Naive thymus-derived CD4-positive, alpha-beta T cell (primary cell): ENCODE data around the gene TSHZ2. TPM values are rescaled to one million over a fixed set of nuclear protein-coding genes. Genes with fewer than 3 reads are reported as not detected.

Source experiments
- ATAC-seq: fragments of 150-1000 bp; cut with Tn5 transposase; 2 replicates; pipeline ENCODE4 v1.10.0; 2021; ENCODE audit warnings: mild to moderate bottlenecking, moderate library complexity
- CTCF ChIA-PET: fragments of 350-600 bp; sonication (Branson Sonifier 250); formaldehyde crosslinking; loops from one replicate; lab custom pipeline; 2021; ENCODE audit warnings: antibody characterized with exemption; lab: Charles Lee
- POLR2A ChIA-PET: fragments of 350-600 bp; sonication (Branson Sonifier 250); formaldehyde crosslinking; loops from one replicate; lab custom pipeline; 2021; ENCODE audit warnings: antibody characterized with exemption, inconsistent platforms; lab: Charles Lee
- DNase-seq, 9 donors: peaks; one replicate each; pipeline versions ENCODE4 v3.0.0 to v3.0.0-alpha.2; 2020 to 2022; ENCODE audit warnings: mixed read lengths in 1 of 9
- H3K27ac ChIP-seq: one replicate; pipeline ENCODE4 v1.7.0; 2013; ENCODE audit warnings: mild to moderate bottlenecking, low read depth, low read length, moderate library complexity
- H3K27me3 ChIP-seq, 2 donors: one replicate each; pipeline ENCODE4 v1.7.0; 2013; ENCODE audit warnings: low read length in 2 of 2, mild to moderate bottlenecking in 2 of 2, moderate library complexity in 2 of 2; ENCODE audit not compliant: control insufficient read depth in 2 of 2, insufficient read depth in 2 of 2
- H3K36me3 ChIP-seq, 3 experiments: 1 replicate in 2 of 3; 2 replicates in 1 of 3; pipeline ENCODE4 v1.7.0; 2013; ENCODE audit warnings: low read length in 3 of 3, mild to moderate bottlenecking in 3 of 3, moderate library complexity in 1 of 3; ENCODE audit not compliant: insufficient read depth in 3 of 3, control insufficient read depth in 2 of 3
- H3K4me1 ChIP-seq, 2 donors: one replicate each; pipeline ENCODE4 v1.7.0; 2013; ENCODE audit warnings: low read length in 2 of 2, mild to moderate bottlenecking in 2 of 2, moderate library complexity in 1 of 2; ENCODE audit not compliant: control insufficient read depth in 2 of 2, insufficient read depth in 2 of 2
- H3K4me3 ChIP-seq: 2 replicates; pipeline ENCODE4 v1.7.0; 2013; ENCODE audit warnings: mild to moderate bottlenecking, low read length
- H3K9me3 ChIP-seq, 3 experiments: 1 replicate in 2 of 3; 2 replicates in 1 of 3; pipeline ENCODE4 v1.7.0; 2013; ENCODE audit warnings: low read length in 3 of 3; ENCODE audit not compliant: control insufficient read depth in 2 of 3
- H3K27ac Mint-ChIP-seq, 9 donors: one replicate each; pipeline ENCODE4 v1.8.0; 2020 to 2022; ENCODE audit warnings: mixed read lengths in 9 of 9, mild to moderate bottlenecking in 8 of 9, moderate library complexity in 5 of 9, inconsistent platforms in 2 of 9
- H3K27me3 Mint-ChIP-seq, 5 donors: one replicate each; pipeline ENCODE4 v1.8.0; 2021 to 2022; ENCODE audit warnings: mixed read lengths in 5 of 5, mild to moderate bottlenecking in 1 of 5
- H3K36me3 Mint-ChIP-seq, 5 donors: one replicate each; pipeline ENCODE4 v1.8.0; 2020 to 2022; ENCODE audit warnings: mixed read lengths in 5 of 5, mild to moderate bottlenecking in 3 of 5, inconsistent platforms in 1 of 5
- H3K4me1 Mint-ChIP-seq, 7 donors: one replicate each; pipeline ENCODE4 v1.8.0; 2020 to 2022; ENCODE audit warnings: mixed read lengths in 7 of 7, mild to moderate bottlenecking in 3 of 7, inconsistent platforms in 1 of 7
- H3K4me3 Mint-ChIP-seq, 10 donors: one replicate each; pipeline ENCODE4 v1.8.0; 2020 to 2022; ENCODE audit warnings: mild to moderate bottlenecking in 10 of 10, mixed read lengths in 10 of 10, moderate library complexity in 6 of 10, inconsistent platforms in 2 of 10
- H3K9me3 Mint-ChIP-seq, 11 donors: one replicate each; pipeline ENCODE4 v1.8.0; 2020 to 2022; ENCODE audit warnings: mixed read lengths in 11 of 11, mild to moderate bottlenecking in 4 of 11, inconsistent platforms in 1 of 11, moderate library complexity in 1 of 11
- intact Hi-C, 2 donors: fragments of 100-400 bp; cut with micrococcal nuclease; formaldehyde crosslinking; loops; one replicate each; pipeline ENCODE4 v1.15.1; 2023
- polyA plus RNA-seq, 2 donors: library from polyadenylated mRNA; unstranded; fragments of 300-500 nt; fragmentation: Illumina TruSeq; gene quantifications; one replicate each; pipeline ENCODE4 v1.2.3, GENCODE V29; 2021
- total RNA-seq, 6 experiments: library from RNA in 5 of 6; stranded (reverse) in 5 of 6; gene quantifications; 1 replicate in 5 of 6; 2 replicates in 1 of 6; pipeline ENCODE4 v1.2.3 and lab custom pipeline; 2021 to 2026

Gene TSHZ2
- total and polyA plus RNA-seq, 7 experiments from 2014 or later, result 6.0 to 84.5 (median 42.5) TPM

DNA sequence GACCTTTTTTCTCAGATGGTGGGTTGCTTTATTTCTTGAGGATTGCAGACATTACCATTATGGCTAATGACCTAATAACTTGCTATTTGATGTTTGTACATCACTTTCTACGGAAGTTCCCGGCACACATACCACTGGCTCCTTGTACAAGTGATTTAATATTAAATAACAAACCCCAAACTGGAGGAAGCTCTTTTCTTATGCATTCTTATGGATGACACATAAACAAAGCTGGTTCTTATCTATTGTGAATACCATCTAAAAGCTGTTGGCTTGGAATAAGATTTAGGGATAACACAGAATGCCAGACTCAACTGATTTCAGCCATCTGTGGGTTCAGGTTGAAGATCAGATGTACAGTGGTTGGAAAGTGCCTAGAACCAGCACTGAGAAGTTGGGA is 272.6 kb downstream of the TSHZ2 start:
- H3K27ac Mint-ChIP-seq, result peak overlapping the region in 1 of 9 donors; percentile 46
- POLR2A ChIA-PET, result interaction anchor here (0.9 kb wide), 1 partner anchor 17 kb away, joined by 3 read pairs; no protein-coding TSS in a partner anchor
- peaks cover 0 to 2% (median 0%) of the 10 kb centered on the region in 11 donors for H3K9me3 Mint-ChIP-seq

DNA sequence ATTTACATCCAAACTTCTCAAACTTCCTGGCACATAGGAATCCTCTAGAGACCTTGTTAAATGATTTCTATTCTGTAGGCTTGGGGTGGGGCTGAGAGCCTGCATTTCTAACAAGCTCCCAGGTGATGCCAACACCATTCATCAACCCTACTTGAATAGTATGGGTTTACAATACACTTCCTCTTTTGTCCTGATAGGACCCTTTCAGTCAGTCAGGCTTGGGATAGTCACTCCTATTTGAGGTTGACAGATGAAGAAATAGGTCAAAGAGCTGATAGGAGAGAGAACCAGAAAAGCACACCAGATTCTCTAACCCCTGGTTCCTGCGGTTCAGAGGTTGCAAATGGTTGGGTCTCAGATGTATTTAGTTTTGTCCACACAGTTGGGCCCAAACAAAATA is 273.4 kb downstream of the TSHZ2 start:
- ChIA-PET CTCF (no interaction called here), POLR2A (no interaction called here)
- ATAC-seq, result no peak
- H3K27ac Mint-ChIP-seq, result no peak overlapping the region
- H3K4me1 Mint-ChIP-seq, result peaks cover 0 to 33% (median 0%) of the 10 kb centered on the region in 7 donors
- Histone ChIP-seq H3K4me3 (no peak overlapping the region), H3K4me1 (no peaks in the 10 kb centered on the region), H3K9me3 (no peaks in the 10 kb centered on the region), H3K27ac (no peak overlapping the region), H3K36me3 (no peaks in the 10 kb centered on the region), H3K27me3 (no peaks in the 10 kb centered on the region)
- intact Hi-C loops, result no loop called here
- peaks cover 3 to 21% (median 5%) of the 10 kb centered on the region in 5 donors for H3K36me3 Mint-ChIP-seq
- DNase-seq, result no peak
- peaks cover 0 to 2% (median 0%) of the 10 kb centered on the region in 11 donors for H3K9me3 Mint-ChIP-seq
- peaks cover 0 to 4% (median 0%) of the 10 kb centered on the region in 5 donors for H3K27me3 Mint-ChIP-seq
- no peak overlapping the region for H3K4me3 Mint-ChIP-seq

More for the DNA sequence above, 272.6 kb downstream of the TSHZ2 start:
- Mint-ChIP-seq H3K4me3 (no peak overlapping the region), H3K36me3 (peaks cover 3 to 21% (median 5%) of the 10 kb centered on the region in 5 donors), H3K27me3 (peaks cover 0 to 4% (median 0%) of the 10 kb centered on the region in 5 donors), H3K4me1 (peaks cover 0 to 33% (median 0%) of the 10 kb centered on the region in 7 donors)
- Histone ChIP-seq H3K9me3 (no peaks in the 10 kb centered on the region), H3K27ac (no peak overlapping the region), H3K27me3 (no peaks in the 10 kb centered on the region), H3K36me3 (no peaks in the 10 kb centered on the region), H3K4me1 (no peaks in the 10 kb centered on the region), H3K4me3 (no peak overlapping the region)
- ATAC-seq, result no peak
- DNase-seq, result no peak
- CTCF ChIA-PET, result no interaction called here
- intact Hi-C loops, result no loop called here

DNA sequence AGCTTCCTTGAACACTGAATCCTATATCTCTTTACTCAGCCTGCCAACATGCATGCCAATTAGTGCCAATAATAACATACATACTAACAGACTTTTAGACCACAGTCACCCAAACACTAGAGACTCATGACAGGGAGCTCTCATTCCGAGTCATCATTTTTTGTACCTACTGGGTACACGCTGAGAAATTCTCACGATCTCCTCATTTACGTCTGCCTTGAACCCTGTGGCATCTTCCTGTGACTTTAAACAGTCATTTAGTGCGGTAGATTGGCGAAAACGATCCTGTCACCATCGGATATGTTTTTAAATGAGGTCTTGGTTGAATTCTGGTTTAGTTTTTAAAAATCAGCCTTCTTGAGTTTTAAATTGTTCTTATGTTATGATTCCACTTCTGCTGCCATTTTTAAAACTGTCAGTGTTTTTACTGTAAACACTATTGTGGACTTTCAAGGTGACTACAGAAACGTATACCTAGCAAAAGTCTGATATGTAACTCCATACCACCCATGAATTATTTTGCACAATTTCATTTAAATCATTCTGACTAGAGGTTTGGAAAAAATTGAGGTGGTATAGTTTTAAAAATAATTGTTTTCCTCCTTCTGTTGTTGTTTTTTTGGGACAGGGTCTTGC is 275.4 kb downstream of the TSHZ2 start:
- Histone ChIP-seq H3K27ac (no peak overlapping the region), H3K4me3 (no peak overlapping the region), H3K27me3 (no peaks in the 10 kb centered on the region), H3K4me1 (no peaks in the 10 kb centered on the region), H3K36me3 (no peaks in the 10 kb centered on the region), H3K9me3 (no peaks in the 10 kb centered on the region)
- Mint-ChIP-seq H3K9me3 (peaks cover 0 to 4% (median 0%) of the 10 kb centered on the region in 11 donors), H3K4me1 (peaks cover 0 to 32% (median 0%) of the 10 kb centered on the region in 7 donors), H3K27ac (peak overlapping the region in 1 of 9 donors; percentile 39), H3K27me3 (peaks cover 0 to 4% (median 0%) of the 10 kb centered on the region in 5 donors), H3K36me3 (peaks cover 4 to 26% (median 5%) of the 10 kb centered on the region in 5 donors), H3K4me3 (no peak overlapping the region)
- ChIA-PET CTCF (no interaction called here), POLR2A (no interaction called here)
- DNase-seq, result no peak
- intact Hi-C loops, result no loop called here
- ATAC-seq, result no peak

DNA sequence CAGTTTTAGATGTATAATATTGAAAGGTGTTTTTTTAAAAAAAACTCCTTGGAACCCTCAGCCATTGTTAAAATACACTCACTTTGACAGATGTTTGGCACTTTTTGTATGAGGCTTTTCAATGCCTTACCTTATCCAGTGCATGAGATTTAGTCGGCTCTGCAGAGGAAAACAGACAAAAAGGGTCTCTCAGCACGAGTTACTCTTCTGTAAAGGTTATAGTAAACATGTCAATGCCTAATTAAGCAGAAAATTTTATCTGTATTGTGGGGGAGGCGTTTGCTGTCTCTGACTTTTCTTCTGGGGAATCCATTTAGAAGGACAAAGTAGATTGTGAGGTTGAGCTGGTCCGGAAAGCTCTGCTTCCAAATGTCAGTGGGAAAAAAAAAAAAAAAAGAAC is 278.3 kb downstream of the TSHZ2 start:
- Mint-ChIP-seq H3K27me3 (peaks cover 0 to 4% (median 0%) of the 10 kb centered on the region in 5 donors), H3K27ac (no peak overlapping the region), H3K4me3 (no peak overlapping the region), H3K36me3 (peaks cover 18 to 46% (median 24%) of the 10 kb centered on the region in 5 donors), H3K9me3 (peaks cover 0 to 4% (median 0%) of the 10 kb centered on the region in 11 donors), H3K4me1 (peaks cover 0 to 30% (median 0%) of the 10 kb centered on the region in 7 donors)
- Histone ChIP-seq H3K36me3 (peaks cover 0 to 12% (median 0%) of the 10 kb centered on the region in 3 experiments), H3K4me1 (no peaks in the 10 kb centered on the region), H3K9me3 (no peaks in the 10 kb centered on the region), H3K4me3 (no peak overlapping the region), H3K27me3 (no peaks in the 10 kb centered on the region), H3K27ac (no peak overlapping the region)
- DNase-seq, result no peak
- intact Hi-C loops, result no loop called here
- no peak for ATAC-seq
- ChIA-PET CTCF (no interaction called here), POLR2A (interaction anchor here (0.6 kb wide), 1 partner anchor 389 kb away, joined by 3 read pairs; no protein-coding TSS in a partner anchor)

DNA sequence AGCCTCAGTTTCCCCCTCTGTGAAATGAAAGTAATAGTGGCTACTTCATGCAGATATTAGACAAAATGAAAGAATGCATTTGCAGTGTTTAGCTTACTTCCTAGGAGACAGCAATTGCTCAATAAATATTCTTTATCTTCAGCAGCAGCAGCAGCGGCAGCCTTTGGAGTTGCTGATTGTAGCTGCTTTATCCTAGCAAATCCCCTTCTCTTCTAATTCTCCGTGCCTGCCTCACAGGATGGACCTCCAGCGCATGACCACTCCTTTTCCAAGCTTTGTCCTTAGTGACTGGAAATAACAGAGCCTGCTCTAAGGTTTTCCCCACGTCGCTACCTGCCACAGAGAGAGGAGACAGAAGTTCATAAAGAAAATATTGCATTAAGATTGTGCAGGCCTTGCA is 279.8 kb downstream of the TSHZ2 start:
- Histone ChIP-seq H3K4me1 (no peaks in the 10 kb centered on the region), H3K36me3 (peaks cover 0 to 16% (median 0%) of the 10 kb centered on the region in 3 experiments), H3K27ac (no peak overlapping the region), H3K4me3 (no peak overlapping the region), H3K27me3 (no peaks in the 10 kb centered on the region), H3K9me3 (no peaks in the 10 kb centered on the region)
- H3K4me3 Mint-ChIP-seq, result no peak overlapping the region
- ATAC-seq (no peak), DNase-seq (no peak)
- H3K36me3 Mint-ChIP-seq, result peaks cover 13 to 50% (median 19%) of the 10 kb centered on the region in 5 donors
- H3K27ac Mint-ChIP-seq, result no peak overlapping the region
- peaks cover 0 to 23% (median 0%) of the 10 kb centered on the region in 7 donors for H3K4me1 Mint-ChIP-seq
- no peaks in the 10 kb centered on the region for H3K27me3 Mint-ChIP-seq
- ChIA-PET CTCF (no interaction called here), POLR2A (no interaction called here)
- intact Hi-C loops, result no loop called here
- H3K9me3 Mint-ChIP-seq, result peaks cover 0 to 2% (median 0%) of the 10 kb centered on the region in 11 donors

DNA sequence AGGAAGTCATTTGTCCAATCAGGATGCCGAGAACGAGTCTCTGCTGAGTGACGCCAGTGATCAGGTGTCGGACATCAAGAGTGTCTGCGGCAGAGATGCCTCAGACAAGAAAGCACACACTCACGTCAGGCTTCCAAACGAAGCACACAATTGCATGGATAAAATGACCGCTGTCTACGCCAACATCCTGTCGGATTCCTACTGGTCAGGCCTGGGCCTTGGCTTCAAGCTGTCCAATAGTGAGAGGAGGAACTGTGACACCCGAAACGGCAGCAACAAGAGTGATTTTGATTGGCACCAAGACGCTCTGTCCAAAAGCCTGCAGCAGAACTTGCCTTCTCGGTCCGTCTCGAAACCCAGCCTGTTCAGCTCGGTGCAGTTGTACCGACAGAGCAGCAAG is 281.5 kb downstream of the TSHZ2 start:
- ChIA-PET CTCF (no interaction called here), POLR2A (no interaction called here)
- peaks cover 0 to 16% (median 0%) of the 10 kb centered on the region in 3 experiments for H3K36me3 ChIP-seq
- ATAC-seq (no peak), DNase-seq (no peak)
- Mint-ChIP-seq H3K9me3 (peaks cover 0 to 2% (median 0%) of the 10 kb centered on the region in 11 donors), H3K4me1 (peaks cover 0 to 8% (median 0%) of the 10 kb centered on the region in 7 donors), H3K4me3 (no peak overlapping the region), H3K27me3 (no peaks in the 10 kb centered on the region), H3K27ac (no peak overlapping the region), H3K36me3 (peaks cover 13 to 59% (median 19%) of the 10 kb centered on the region in 5 donors)
- intact Hi-C loops, result no loop called here
- H3K27ac ChIP-seq, result no peak overlapping the region
- no peaks in the 10 kb centered on the region for H3K9me3 ChIP-seq
- no peaks in the 10 kb centered on the region for H3K4me1 ChIP-seq
- no peaks in the 10 kb centered on the region for H3K27me3 ChIP-seq
- no peak overlapping the region for H3K4me3 ChIP-seq
